Activated naive CD4-positive, alpha-beta T cell (primary cell): ENCODE results near the gene ASTN2.

Experiments used
- DNase-seq, 4 experiments: peaks; one replicate each; lab custom pipeline; 2025; lab: John Stamatoyannopoulos, UW

The ASTN2 gene

DNA sequence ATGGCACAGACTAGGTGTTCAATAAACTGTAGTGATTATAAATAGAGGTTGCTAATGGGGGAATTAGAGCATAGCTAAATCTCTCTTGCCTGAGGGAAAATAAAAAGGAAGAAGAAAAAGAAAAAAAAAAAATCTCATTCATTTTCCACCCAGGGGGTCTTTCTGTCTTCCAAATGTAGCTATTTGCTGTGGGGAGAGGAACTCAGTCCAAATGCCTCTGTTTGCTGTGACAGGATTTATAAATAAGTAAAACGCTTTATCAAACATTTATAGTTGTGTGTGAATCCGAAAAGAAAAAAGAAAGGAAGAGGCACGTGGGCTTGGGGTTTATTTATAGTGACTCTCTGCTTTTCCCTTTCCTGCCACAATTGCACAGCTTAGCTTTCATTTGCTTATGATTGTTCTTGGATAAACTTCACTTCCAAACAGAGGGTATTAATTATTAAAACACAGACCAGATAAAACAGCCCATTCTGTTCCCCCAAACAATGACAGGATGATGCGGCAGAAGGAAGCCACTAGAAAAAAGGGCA, 245.7 kb downstream of the ASTN2 start:
- no peak for DNase-seq

DNA sequence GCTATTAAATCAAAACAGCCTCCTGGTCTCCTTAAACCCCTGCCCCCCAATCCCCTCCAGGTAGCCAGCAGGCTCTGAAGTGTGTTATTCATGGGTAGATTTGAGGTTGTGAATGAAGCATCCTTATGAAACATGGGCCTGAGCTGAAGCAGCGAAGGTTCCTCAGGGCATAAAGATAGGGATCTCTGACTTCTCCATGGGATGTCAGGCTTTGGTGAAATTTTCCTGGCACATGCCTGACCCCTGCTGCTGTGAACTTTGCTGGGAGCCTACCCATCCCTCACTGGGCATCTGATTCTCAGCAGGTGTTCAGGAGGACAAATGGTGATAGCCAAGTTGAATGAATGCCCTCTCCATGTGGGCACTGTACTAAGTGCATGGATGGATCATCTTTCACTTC, 250.3 kb downstream of the ASTN2 start:
- DNase-seq, result no peak

DNA sequence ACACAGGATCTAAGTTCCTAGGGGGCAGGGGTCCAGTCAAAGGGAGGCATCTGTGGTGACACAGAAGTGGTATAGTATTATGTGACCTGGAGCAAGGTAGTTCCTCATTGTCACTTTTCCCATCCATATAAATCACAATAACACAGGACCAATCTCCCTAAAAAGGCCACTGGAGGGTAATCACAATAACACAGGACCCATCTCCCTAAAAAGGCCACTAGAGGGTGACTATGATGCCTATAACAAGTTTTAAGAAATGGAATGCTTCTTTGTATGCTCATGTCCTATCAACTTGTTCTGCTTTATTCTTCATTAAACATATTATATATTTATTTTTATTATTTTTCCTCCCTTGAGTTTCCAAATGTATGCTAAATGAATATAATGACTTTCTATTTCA, 254.6 kb downstream of the ASTN2 start:
- no peak for DNase-seq

DNA sequence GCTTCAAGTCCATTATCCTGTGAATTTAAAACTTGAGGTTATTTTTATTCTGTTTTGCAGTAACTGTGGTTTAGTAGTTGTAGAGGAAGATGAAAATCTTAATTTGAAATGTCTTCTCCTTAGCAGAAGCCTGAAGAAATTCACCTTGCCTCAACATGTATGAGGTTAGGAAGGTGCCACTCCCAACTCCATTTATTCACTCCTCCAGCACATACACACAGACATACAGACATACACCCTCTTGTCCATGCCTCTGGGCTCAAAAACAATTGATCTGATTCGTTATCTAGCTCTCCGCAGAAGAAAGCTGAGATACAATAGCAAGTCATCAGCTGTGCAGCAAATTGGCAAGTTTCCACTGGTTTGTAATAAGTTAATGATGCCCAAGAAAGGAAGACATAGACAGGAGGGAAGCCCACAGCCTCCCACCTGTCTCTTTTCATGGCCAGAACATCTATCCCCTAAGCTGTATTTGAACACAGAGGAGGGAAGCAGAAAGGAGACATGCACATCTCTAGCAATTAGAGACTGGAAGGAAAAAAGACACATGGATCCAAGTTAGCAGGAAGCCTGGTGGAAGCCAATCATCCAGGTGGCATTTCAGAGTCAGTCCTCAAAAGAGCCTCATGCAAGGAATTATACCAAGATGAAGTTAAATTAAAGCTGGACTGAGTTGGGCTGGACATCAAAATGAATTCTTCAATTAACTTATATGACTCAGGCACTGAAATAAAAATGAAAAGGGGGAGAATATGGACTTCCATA, 257.9 kb downstream of the ASTN2 start:
- no peak for DNase-seq

DNA sequence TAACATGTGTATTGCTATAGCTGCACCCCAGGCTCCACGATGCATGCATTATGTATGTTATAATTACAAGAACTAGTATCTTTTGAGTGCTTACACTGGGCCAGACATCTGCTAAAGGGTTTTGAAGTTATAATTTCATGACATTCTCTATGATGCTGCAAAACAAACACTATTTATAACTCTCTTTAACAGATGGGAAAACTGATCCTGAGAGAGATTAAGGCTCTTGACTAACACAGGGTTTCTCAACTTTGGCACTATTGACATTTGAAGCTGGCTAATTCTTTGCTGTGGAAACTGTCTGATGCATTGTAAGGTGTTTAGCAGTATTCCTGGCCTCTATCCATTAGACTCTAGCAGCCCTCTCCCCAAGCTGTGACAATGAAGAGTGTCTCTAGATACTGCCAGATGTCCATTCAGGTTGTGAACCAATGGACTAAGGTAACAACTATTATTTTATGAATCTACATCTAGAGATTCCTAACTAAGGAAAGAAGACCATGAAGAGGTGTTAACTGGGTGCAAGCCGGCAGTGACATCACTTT, 258.6 kb downstream of the ASTN2 start:
- DNase-seq, result no peak

DNA sequence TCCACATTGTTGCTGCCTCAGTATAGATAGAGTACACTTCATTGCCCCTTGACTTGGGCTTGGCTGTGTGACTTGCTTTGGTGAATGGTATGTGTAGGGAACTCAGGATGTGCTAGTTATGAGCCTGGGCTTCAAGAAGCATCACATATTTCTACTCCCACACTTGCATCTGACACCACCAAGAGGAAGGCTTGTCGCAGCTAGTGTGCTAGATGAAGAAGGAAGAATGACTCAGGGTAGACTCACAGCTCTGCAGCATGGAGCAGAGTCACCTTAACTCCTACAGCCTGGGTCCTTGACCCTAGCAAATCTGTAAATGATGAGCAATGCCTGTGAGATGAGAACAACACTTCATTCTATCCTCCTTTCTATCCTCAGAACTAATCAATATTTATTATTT, 261.8 kb downstream of the ASTN2 start:
- DNase-seq, result no peak

DNA sequence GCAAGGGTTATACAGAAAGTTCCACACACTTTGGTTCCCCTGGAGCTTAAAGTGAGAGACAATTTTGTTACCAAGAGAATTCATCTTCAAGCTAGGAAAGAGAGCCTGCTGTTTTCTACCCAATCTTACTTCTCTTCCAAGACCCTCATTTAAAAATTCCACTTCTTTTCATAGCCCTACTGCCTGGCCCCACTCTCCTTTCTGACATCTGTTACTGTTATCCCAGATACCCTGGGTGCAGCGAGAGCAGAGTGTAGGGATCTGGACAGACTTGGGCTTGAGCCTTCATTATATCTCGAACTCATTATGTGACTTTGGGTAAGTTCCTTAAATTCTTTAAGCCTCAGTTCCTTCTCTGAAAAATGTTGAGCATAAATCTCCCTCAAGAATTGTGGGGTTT, 263.1 kb downstream of the ASTN2 start:
- DNase-seq, result no peak

DNA sequence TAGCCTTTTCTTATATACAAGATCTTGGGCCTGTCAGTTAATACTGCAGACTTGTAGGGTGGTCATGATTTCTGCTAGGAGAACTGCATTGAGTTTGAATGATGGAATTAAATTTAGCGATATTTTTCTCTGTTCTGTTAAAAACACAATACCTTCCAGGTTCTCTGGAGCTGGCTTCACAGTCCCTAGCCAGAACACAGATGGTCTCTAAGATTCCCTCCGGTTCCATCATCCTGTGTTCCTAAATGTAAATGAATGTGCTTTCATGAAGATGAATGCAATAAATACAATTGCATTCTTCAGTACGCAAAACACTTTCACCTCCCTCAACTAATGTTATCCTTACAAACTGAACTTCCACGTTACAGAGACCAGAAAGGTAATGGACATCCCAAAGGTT, 264.9 kb downstream of the ASTN2 start:
- no peak for DNase-seq

DNA sequence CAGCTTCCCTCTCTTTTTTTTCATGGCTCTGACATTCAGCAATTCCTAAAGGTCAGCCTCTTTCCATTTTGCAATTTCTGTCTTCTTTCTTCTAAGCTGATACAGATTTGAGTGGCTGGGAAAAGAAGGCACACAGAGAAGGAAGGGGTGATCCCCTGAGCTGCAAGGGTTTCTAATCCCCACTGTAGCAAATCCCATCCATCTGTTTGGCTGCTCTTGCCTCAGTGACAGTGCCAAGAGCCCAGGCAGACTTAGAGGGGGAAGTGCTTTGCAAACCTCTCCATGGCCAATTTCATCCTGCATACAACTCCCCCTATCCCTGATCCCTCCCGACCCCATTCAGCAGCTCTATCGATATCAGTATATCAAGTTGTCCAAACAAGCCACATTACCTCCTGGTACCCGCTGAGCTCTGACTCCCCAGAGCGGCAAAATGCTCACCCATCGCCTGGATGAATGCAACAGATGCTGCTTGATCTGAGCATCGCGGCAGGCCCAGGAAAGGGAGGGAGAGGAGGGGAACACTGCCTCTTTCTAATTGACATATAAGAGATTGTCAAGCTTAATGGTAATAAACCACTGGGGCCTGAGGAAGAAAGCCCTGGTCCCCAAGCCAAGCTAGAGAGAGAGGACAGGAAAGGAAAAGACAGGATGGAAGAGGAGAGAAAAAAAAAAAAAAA, 268.9 kb downstream of the ASTN2 start:
- DNase-seq, result no peak

DNA sequence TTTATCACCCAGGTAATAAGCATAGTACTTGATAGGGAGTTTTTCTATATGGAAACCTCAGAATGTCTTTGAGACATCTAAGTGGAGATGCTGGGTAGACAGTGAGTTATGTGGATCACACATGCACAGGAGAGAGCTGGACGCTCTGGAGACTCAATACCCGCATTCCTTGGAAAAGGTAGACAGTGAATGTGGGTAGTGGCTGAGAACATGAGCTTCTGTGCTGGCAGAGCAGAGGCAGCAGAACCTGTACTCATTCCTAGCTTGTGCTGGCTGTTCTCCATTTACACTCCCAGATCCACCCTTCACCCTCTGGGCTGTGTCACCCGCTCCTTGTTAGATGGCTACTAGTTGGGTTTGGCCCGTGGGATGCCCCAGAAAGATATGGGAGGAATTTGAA, 269.8 kb downstream of the ASTN2 start:
- no peak for DNase-seq

DNA sequence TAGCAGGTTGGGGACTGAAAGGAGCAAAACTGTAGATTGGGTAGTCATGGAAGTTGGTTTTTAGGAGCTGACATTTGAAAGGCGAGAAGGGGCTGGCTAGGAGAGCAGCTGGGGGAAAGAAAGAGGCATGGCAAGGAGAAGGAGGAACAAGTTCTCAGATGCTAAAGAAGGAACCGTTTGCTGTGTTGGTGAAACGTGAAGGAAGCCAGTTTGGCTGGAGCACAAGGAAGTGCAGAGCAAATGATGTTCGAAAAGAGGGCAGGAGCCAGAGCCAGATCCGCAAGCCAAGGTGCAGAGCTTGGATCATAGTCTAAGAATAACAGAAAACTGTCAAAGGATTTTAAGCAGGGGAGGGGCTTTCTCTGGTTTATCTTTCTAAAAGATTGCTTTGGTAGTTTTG, 276.6 kb downstream of the ASTN2 start:
- DNase-seq, result no peak

DNA sequence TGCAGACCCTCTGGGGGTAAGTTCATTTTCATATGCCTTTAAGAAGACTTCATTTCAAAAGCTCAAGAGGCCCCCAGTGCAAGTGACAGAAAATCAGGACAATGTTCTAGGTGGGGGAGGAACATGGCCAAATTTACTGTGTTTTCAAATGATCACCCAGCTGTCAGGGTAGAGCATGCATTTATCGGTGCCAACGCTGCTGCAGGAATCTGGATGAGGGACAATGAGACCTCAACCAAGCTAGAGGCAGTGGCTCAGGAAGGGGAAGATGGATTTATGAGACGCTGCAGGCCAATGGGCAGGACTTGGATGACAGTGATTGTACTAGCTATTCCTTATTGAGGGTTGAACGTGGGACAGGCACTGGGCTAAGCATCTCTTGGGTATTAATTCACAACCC, 278.4 kb downstream of the ASTN2 start:
- DNase-seq, result no peak

DNA sequence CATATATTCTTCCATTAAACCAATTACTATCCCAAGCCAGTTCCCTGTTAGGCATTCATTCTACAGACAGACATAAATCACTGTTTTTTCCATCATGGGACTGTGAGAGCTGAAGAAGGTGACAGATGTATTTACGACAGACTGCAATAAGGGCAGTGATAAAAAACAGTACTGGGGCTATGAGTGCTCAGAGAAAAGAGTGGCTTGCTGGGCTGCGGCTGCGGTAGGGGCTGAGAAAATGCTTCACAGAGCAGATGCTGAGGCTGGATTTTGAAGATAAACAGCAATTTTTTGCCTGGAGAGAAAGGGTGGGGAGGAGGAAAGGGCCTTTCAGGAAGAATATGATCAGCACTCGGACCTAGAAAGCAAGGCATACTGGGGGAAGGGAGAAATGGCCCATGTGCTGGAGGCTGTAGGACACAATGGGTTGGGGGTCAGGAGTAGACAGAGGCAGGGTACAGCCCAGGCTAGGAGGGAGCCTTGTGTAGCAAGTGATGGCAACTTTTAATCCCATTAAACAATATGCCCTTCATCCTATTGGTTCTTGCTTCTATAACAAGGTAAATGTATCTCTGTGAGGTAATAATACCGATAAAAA, 279.3 kb downstream of the ASTN2 start:
- no peak for DNase-seq

DNA sequence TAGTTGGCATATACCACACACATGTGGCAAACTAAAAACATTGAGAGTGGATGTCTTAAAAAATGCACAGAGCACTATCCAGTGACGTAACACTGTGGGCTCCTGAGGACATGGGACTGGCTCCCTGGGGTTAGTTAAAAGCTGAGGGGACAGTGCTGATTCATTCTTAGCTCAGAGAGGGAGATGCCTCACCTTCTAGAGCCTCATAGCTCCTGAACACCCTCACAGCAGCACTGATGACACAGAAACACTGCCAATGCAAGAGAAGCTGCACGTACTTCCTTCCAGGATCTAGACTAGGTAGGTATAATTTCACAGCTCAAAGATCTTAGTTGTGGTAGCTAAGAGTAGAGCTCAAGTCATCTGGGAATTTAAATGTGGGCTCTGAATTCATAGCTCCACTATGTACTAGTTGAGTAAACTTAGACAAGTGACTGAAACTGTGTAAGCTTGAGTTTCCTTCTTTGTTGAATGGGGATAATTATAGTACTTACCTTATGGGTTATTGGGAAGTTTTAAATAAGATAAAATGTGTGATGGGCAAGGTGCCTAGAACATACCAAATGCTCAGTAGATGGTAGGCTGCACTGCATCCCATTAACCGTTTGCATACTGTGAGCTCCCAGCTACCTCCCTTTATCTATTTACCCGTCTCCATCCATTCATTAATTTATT, 279.9 kb downstream of the ASTN2 start:
- no peak for DNase-seq

DNA sequence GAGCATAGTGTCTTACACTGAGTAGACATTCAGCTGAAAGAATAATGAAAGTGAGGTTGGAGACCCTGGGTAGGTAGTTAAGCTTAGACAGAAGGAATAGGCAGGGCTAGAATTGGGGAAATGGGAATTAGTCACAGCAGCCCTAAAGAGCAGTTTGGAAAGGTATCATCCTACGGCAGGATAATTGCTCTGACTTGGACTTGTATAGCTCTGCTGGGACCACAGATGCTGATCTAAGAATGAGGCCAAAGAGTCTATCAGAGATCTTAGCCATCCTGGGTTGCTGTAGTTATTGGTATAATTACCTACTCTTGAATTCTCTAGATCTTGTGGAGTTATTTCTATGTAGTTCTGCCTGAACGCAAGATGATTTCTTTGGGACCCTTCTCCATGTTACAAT, 288.0 kb downstream of the ASTN2 start:
- no peak for DNase-seq

DNA sequence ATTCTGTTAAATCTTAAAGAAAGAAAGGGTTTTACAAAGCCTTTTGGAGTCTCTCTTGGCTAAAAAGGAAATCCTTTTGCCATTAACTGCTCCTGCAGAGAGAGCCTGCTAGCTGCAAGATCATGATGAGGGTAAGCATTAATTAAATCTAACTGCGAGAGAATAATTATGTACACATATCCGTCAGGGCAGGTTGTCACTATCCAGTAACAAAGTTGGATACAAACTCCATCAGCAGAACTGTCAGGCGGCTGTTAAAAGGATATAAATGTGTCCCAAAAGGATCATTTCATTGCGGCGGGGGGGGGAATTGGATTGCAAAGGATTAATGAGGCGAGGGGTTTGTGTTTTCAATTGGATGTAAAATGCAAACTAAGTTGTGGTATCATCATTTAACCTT, 289.3 kb downstream of the ASTN2 start:
- DNase-seq, result no peak

DNA sequence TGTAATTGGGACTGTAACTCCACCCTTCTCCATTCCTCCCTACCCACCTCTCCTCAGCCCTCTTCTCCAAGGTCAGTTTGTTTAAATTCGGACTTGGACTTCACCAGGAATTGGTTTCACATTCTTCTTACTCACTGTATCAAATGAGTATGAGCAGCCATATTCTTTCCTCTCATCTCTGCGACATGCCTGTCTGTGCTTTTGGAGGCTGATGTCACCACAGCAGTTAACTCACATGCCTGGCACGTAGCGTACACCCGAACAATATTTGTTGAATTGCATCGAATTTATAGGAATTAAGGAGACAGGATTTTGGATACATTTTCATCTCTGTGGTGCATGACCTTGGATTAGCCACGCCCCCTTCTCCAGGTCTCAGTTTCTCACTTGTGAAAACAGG, 291.1 kb downstream of the ASTN2 start:
- no peak for DNase-seq

DNA sequence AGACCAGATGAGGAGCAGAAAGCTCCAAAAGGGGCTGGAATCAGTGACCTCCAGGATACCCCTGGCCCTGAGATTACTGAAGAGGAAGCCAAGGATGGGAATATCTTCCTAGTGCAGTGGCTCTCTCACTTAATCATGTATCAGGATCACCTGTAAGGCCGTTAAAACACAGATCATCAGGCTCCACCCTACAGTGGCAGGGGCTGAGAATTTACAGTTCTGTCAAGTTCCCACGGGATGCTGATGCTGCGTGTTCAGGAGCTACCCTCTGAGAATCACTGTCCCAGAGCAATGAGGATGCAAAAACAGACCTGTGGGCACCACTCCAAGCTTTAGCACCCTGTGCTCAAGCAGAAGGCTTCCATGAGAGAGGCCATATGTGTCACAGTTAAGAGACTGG, 291.9 kb downstream of the ASTN2 start:
- no peak for DNase-seq

DNA sequence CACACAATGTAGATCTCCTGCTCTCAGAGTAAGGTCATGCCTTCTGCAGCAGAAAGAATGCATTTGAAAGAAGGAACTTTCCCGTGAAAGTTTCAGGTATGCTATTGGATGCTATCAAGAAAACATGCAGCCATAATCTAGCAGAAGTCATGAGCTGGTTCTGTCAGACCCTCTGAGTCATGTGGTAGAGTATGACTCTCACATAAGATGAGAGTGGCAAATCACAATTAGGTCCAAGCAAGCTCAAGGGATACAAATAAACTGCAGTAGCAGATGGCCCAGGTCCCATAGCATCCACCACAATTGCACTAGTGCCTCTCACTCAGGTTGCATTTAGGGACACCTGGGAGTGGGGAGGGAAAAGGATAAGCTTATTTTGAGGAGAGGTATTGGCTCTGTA, 292.8 kb downstream of the ASTN2 start:
- no peak for DNase-seq

DNA sequence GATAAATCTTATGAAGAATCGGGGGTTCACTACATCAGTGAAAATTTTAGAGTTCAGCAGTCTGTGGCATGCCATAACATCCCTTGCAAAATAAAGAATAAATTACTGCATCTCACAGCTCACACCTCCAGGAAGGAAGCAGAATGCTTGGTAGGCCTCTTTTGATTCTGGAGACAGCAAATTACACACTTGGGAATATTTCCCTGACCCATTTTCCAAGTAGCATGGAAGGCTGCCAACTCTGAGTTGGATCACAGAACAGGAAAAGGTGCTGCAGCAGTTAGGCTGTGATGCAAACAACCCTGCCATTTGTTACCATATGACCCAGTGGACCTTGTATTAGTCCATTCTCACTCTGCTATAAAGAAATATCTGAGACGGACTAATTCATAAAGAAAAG, 293.5 kb downstream of the ASTN2 start:
- no peak for DNase-seq

DNA sequence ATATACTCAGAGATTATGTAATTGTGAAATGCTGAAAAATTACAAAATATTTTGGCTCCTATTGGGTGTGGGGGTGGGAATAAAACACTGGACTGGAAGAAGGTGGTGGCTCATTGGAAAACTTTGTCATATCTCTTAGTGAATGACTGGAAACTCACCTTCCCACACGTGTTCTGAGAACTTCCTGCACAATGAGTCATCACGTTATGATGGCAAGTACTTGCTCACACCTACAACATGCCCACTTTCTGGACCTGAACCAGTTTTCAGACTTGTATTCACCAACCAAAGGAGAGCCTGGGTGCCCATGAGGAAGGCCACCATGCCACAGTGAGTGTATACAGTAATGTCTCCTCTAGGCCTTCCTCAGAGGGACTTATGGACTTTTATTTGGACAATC, 294.8 kb downstream of the ASTN2 start:
- no peak for DNase-seq

DNA sequence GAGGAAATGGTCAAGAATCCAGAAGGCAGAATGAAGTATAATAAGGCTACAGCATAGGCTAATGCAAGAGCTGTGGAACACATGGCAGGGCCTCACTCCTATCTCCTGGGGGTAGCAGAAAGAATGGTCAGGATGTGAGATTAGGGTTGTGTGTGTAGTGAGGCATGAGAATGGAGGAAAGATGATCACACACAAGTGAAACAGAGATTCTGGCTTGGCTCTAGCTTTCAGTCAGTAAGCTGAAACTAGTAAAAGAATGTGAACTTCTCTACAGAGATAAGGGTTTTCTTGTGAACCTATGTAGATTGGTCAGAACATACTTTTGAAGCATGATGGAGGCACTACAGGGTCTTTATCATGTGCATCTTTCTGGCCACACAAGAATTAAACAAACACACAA, 298.8 kb downstream of the ASTN2 start:
- DNase-seq, result no peak
